GM12878 (cell line): Measurements from ENCODE around the gene CENPP.

Source experiments
- ATF3 ChIP-seq: IDR thresholded peaks from 2 replicates; pipeline ENCODE4 v1.6.1; 2011; ENCODE audit warnings: low read depth, mild to moderate bottlenecking, low read length, moderate library complexity, borderline replicate concordance; ENCODE audit errors: extremely low read depth
- CTCF ChIP-seq, 3 experiments: IDR thresholded peaks in 2 of 3; conservative IDR thresholded peaks in 1 of 3; 2 replicates each; pipeline ENCODE4 v1.5.1; 2011; ENCODE audit warnings: low read depth in 3 of 3, low read length in 3 of 3, mild to moderate bottlenecking in 3 of 3, control low read depth in 2 of 3, moderate library complexity in 2 of 3, inconsistent platforms in 1 of 3, mixed read lengths in 1 of 3; ENCODE audit not compliant: control insufficient read depth in 2 of 3, insufficient read depth in 1 of 3; ENCODE audit errors: extremely low read depth in 1 of 3
- JUND ChIP-seq: IDR thresholded peaks from 2 replicates; pipeline ENCODE4 v1.6.1; 2012; ENCODE audit warnings: low read depth, mild to moderate bottlenecking, low read length, improper control_type of control experiment, moderate library complexity
- MYC ChIP-seq: IDR thresholded peaks from 2 replicates; pipeline ENCODE4 v1.6.1; 2011; ENCODE audit warnings: mild to moderate bottlenecking, low read length, moderate library complexity, inconsistent platforms; ENCODE audit not compliant: insufficient read depth, insufficient replicate concordance, insufficient read length, severe bottlenecking
- RAD21 ChIP-seq: IDR thresholded peaks from 2 replicates; pipeline ENCODE4 v1.6.1; 2011; ENCODE audit warnings: mild to moderate bottlenecking, low read depth, low read length, moderate library complexity; ENCODE audit not compliant: insufficient read depth
- REST ChIP-seq: IDR thresholded peaks from 2 replicates; pipeline ENCODE4 v1.6.1; 2012; ENCODE audit warnings: mild to moderate bottlenecking, low read depth, low read length
- SUZ12 ChIP-seq: fragments of 200-600 bp; sonication (generic); IDR thresholded peaks from one replicate; pipeline ENCODE4 v1.6.1; 2018; ENCODE audit warnings: antibody characterized with exemption, mild to moderate bottlenecking; ENCODE audit not compliant: unreplicated experiment
- TAF1 ChIP-seq: IDR thresholded peaks from 2 replicates; pipeline ENCODE4 v1.6.1; 2011; ENCODE audit warnings: mild to moderate bottlenecking, low read depth, low read length, borderline replicate concordance
- TCF3 ChIP-seq: IDR thresholded peaks from 2 replicates; pipeline ENCODE4 v1.6.1; 2012; ENCODE audit warnings: low read depth, mild to moderate bottlenecking, low read length, borderline replicate concordance; ENCODE audit not compliant: insufficient read depth
- USF2 ChIP-seq: IDR thresholded peaks from 2 replicates; pipeline ENCODE4 v1.6.1; 2011; ENCODE audit warnings: low read depth, low read length, improper control_type of control experiment, borderline replicate concordance

GRCh38 chr9:92598382-92598781 is 272.6 kb downstream of the CENPP start:
- no peak for TF ChIP-seq SUZ12
- TF ChIP-seq CTCF (IDR thresholded peaks at IDR 0.05 in 2 of 3, conservative IDR thresholded peaks at IDR 0.05 in 1 of 3; ENCODE audit: control insufficient read depth in 2 of 3, extremely low read depth in 1 of 3, insufficient read depth in 1 of 3, low read depth in 3 of 3, low read length in 3 of 3) = no peak
- no peak for TF ChIP-seq MYC
- no peak for TF ChIP-seq RAD21
- no peak for TF ChIP-seq JUND
- TF ChIP-seq ATF3 = no peak
- TF ChIP-seq TCF3 = no peak
- TF ChIP-seq REST = no peak
- TF ChIP-seq TAF1 = no peak
- TF ChIP-seq USF2 = no peak
